HG03442 (cell line): ENCODE measurements around the gene EWSR1.

Source experiments
- ATAC-seq: cut with Tn5 transposase; IDR thresholded peaks from one replicate; pipeline ENCODE4 v1.9.1; 2021; ENCODE audit warnings: mild to moderate bottlenecking, moderate library complexity; ENCODE audit not compliant: unreplicated experiment

EWSR1 gene

GRCh38 chr22:29268511-29269229, 602 bp downstream of the EWSR1 start:
- peak; percentile 15 for ATAC-seq

- no peak for ATAC-seq
Measured at GRCh38 chr22:29269230-29269604, 1.1 kb downstream of the EWSR1 start.

- ATAC-seq, result no peak
Measured at GRCh38 chr22:29269731-29270474, 1.8 kb downstream of the EWSR1 start.

- ATAC-seq, result no peak
Measured at GRCh38 chr22:29270475-29271271, 2.6 kb downstream of the EWSR1 start.

- ATAC-seq, result no peak
Measured at GRCh38 chr22:29272624-29273023, 4.6 kb downstream of the EWSR1 start.

- no peak for ATAC-seq
Measured at GRCh38 chr22:29275167-29275566, 7.1 kb downstream of the EWSR1 start.

- ATAC-seq, result no peak
Measured at GRCh38 chr22:29275819-29276565, 7.9 kb downstream of the EWSR1 start.

GRCh38 chr22:29277927-29278326, 9.9 kb downstream of the EWSR1 start:
- no peak for ATAC-seq

- ATAC-seq, result no peak
Measured at GRCh38 chr22:29284196-29284595, 16.1 kb downstream of the EWSR1 start.

- no peak for ATAC-seq
Measured at GRCh38 chr22:29288837-29289236, 20.8 kb downstream of the EWSR1 start.

GRCh38 chr22:29290061-29290460, 22.0 kb downstream of the EWSR1 start:
- no peak for ATAC-seq

- ATAC-seq, result no peak
Measured at GRCh38 chr22:29291215-29291614, 23.1 kb downstream of the EWSR1 start.

- ATAC-seq, result no peak
Measured at GRCh38 chr22:29292379-29292778, 24.3 kb downstream of the EWSR1 start.

- no peak for ATAC-seq
Measured at GRCh38 chr22:29298641-29299040, 30.6 kb downstream of the EWSR1 start.

GRCh38 chr22:29299136-29299900, 31.2 kb downstream of the EWSR1 start:
- no peak for ATAC-seq

- no peak for ATAC-seq
Measured at GRCh38 chr22:29300467-29300806, 32.4 kb downstream of the EWSR1 start.

GRCh38 chr22:29300807-29301601, 32.9 kb downstream of the EWSR1 start:
- ATAC-seq, result no peak

- no peak for ATAC-seq
Measured at GRCh38 chr22:29301716-29302401, 33.8 kb downstream of the EWSR1 start.

- no peak for ATAC-seq
Measured at GRCh38 chr22:29302402-29302680, 34.3 kb downstream of the EWSR1 start.
